Left ventricle myocardium inferior (tissue), 1 donor: Measurements from ENCODE around the gene RYK. TPM values are rescaled to one million over a fixed set of nuclear protein-coding genes. Genes with fewer than 3 reads are reported as not detected.
A peak's percentile ranks its signal among the peaks of the same experiment; 100 is the strongest.
"Not testable (repeated sequence)": the region's sequence is repeated elsewhere in the genome, so short reads cannot be mapped to it uniquely, and the experiment has no call there.

Source experiments
- DNase-seq: peaks from one replicate; pipeline ENCODE4 v3.0.0-alpha.2; 2020
- H3K27ac ChIP-seq: fragments of 200-600 bp; replicated peaks from 2 replicates; pipeline ENCODE4 v1.8.0; 2021
- H3K27me3 ChIP-seq: fragments of 200-600 bp; 2 replicates; pipeline ENCODE4 v1.8.0; 2021; ENCODE audit warnings: low read depth
- H3K36me3 ChIP-seq: fragments of 200-600 bp; 2 replicates; pipeline ENCODE4 v1.8.0; 2021
- H3K4me1 ChIP-seq: fragments of 200-600 bp; 2 replicates; pipeline ENCODE4 v1.8.0; 2021
- H3K4me3 ChIP-seq: fragments of 200-600 bp; 2 replicates; pipeline ENCODE4 v1.8.0; 2021; ENCODE audit warnings: mild to moderate bottlenecking, moderate library complexity
- H3K9me3 ChIP-seq: fragments of 200-600 bp; replicated peaks from 2 replicates; pipeline ENCODE4 v1.8.0; 2021
- CTCF ChIP-seq: fragments of 200-600 bp; IDR thresholded peaks from 2 replicates; pipeline ENCODE4 v1.8.0; 2021; ENCODE audit warnings: antibody characterized with exemption, mild to moderate bottlenecking, borderline replicate concordance
- intact Hi-C: fragments of 100-400 bp; cut with micrococcal nuclease; formaldehyde crosslinking; loops from one replicate; pipeline ENCODE4 v1.11.0; 2022
- total RNA-seq: library from RNA; stranded (reverse); fragmentation: NEBNext Ultra II Directional; extraction: Animal tissue kit (Norgen Biotek cat#: 25700); gene quantifications from one replicate; pipeline ENCODE4 v1.2.1, GENCODE V29; 2021
- donor health status: DM: no; HTN: yes; CAD: no; lungs with severe emphysema.

The RYK gene
- total RNA-seq, 1 donor from 2014 or later, result 32.3 TPM

DNA sequence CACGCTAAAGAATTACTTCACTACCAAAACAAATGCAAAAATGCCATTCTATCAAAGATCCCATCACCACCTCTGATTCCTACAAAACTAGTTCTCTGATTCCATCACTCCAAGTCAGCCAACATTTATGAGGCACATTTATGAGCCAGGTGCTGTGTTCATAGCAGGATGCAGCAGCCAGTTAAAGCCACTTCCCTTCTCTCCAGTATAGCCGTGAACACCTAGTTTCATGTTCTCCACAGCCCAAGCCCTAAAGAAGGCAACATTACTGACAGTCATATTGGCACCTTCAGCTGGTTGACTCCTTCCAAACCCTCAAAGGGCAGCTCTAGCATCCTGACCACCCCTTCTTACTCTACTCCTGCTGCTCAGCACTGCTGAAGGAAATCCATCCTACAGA lies 36.4 kb downstream of the RYK start:
- Histone ChIP-seq H3K4me3 (no peak overlapping the region), H3K36me3 (peaks cover 11% of the 10 kb centered on the region), H3K4me1 (peaks cover 54% of the 10 kb centered on the region), H3K9me3 (no peaks in the 10 kb centered on the region), H3K27ac (no peak overlapping the region), H3K27me3 (no peaks in the 10 kb centered on the region)
- intact Hi-C loops, result loop anchor here (5.0 kb wide), 1 partner anchor 83 kb away; no protein-coding TSS in a partner anchor
- DNase-seq, result no peak
- TF ChIP-seq CTCF, result no peak

DNA sequence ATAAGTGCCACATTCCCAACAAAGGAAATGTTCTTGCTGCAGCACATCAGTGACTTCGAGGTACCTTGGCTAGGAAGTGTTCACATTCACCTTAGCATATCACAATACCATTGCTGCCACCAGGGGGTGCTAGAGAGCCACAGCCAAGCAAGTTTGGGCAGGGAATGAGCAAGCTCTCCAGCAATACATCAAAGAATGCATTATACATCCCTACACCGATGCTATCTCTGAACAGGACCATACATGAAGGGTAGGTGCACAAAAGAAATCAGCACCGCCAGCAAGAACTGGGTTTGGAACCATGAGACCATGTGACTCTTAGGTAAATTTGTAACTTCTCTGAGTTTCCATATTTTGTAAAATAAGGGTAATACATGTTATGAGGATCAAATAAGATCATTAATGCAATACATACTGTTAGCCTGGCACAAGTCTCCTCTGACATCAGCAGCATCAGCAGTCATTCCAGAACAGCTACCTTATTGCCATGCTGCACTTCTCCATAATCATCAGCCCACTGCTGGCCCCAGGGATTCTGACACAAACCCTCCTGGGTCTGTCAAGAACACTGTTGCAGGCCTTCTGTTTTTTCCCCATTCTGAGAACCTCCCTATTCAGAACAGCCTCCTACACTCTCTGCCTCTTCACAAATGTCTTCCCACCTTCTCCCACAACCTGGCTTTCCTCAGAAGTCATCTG lies 37.5 kb downstream of the RYK start:
- no peak overlapping the region for H3K27ac ChIP-seq
- peaks cover 60% of the 10 kb centered on the region for H3K4me1 ChIP-seq
- TF ChIP-seq CTCF, result peak; percentile 99
- H3K27me3 ChIP-seq, result no peaks in the 10 kb centered on the region
- H3K4me3 ChIP-seq, result no peak overlapping the region
- H3K9me3 ChIP-seq, result no peaks in the 10 kb centered on the region
- peaks cover 11% of the 10 kb centered on the region for H3K36me3 ChIP-seq
- intact Hi-C loops, result loop anchor here (5.0 kb wide), 1 partner anchor 84 kb away; no protein-coding TSS in a partner anchor
- peak; percentile 75 for DNase-seq

DNA sequence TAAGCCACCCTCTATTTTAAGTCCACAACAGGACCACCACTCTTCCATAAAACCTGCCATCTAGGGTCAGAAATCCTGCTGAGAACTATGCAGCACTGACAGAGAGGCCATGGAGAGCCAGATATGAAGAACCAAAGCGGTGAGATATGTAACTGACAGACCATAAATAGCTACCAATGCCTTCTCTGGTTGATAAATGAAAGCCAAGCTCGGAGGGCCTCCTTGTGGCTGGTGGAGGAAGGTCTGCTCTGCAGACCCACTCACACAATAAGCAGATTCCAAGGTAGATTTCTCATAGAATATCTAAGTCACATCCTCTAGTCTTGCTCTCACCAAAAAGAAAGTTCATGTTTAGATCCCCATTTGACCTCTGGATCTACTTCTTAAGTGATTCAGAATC lies 38.9 kb downstream of the RYK start:
- Histone ChIP-seq H3K4me3 (no peak overlapping the region), H3K27ac (peak overlapping the region; percentile 50), H3K9me3 (no peaks in the 10 kb centered on the region), H3K36me3 (peaks cover 15% of the 10 kb centered on the region), H3K27me3 (no peaks in the 10 kb centered on the region), H3K4me1 (peaks cover 59% of the 10 kb centered on the region)
- peak; percentile 75 for TF ChIP-seq CTCF
- intact Hi-C loops, result loop anchor here (5.0 kb wide), 1 partner anchor 86 kb away; no protein-coding TSS in a partner anchor
- DNase-seq, result no peak

DNA sequence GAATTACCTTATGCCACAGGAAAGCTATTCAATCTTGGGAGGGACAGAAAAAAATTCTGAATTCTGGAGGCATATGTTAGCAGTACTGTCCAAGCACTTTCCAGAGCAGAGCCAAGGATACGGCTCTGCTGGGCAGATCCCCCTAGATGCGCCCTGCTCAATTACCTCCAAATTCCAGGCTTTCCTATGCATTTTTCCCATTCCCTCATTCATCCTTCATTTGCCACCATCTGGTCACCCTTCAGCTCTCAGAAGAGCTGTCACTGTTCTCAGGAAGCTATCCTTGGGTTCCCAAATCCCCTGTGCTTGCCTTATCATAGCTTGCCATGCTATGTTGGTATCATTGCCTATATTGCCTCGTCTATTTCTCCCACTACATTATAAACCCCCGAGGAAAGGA lies 45.2 kb downstream of the RYK start:
- Histone ChIP-seq H3K27me3 (no peaks in the 10 kb centered on the region), H3K4me3 (no peak overlapping the region), H3K9me3 (no peaks in the 10 kb centered on the region), H3K4me1 (peaks cover 8% of the 10 kb centered on the region), H3K36me3 (peaks cover 34% of the 10 kb centered on the region), H3K27ac (no peak overlapping the region)
- DNase-seq, result no peak
- intact Hi-C loops, result no loop called here
- TF ChIP-seq CTCF, result no peak

- TF ChIP-seq CTCF, result no peak
- Histone ChIP-seq H3K4me1 (peaks cover 3% of the 10 kb centered on the region), H3K9me3 (no peaks in the 10 kb centered on the region), H3K27me3 (no peaks in the 10 kb centered on the region), H3K4me3 (no peak overlapping the region), H3K27ac (no peak overlapping the region), H3K36me3 (peaks cover 44% of the 10 kb centered on the region)
- no peak for DNase-seq
- intact Hi-C loops, result no loop called here
These were observed 49.2 kb downstream of the RYK start for GRCh38 chr3:134201201-134202130.

DNA sequence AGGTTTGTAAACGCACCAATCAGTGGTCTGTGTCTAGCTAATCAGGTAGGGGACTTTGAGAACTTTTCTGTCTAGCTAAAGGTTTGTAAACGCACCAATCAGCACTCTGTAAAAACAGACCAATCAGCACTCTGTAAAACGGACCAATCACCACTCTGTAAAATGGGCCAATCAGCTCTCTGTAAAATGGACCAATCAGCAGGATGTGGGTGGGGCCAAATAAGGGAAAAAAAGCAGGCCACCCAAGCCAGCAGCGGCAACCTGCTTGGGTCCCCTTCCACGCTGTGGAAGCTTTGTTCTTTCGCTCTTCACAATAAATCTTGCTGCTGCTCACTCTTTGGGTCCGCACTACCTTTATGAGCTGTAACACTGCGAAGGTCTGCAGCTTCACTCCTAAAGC lies 50.8 kb downstream of the RYK start:
- not testable (repeated sequence) for H3K27me3 ChIP-seq, H3K4me3 ChIP-seq, H3K4me1 ChIP-seq, H3K9me3 ChIP-seq, H3K27ac ChIP-seq, DNase-seq
- peaks cover 44% of the 10 kb centered on the region for H3K36me3 ChIP-seq
- intact Hi-C loops, result loop anchor here (10.0 kb wide), 1 partner anchor 275 kb away; no protein-coding TSS in a partner anchor
